HCT116 (cell line): ENCODE measurements around the gene KRT13. TPM values are rescaled to one million over a fixed set of nuclear protein-coding genes. Genes with fewer than 3 reads are reported as not detected.

Experiments
- ATAC-seq: fragments of 200-7000 bp; cut with Tn5 transposase; 2 replicates; pipeline ENCODE4 v1.9.1; 2020; ENCODE audit warnings: mild to moderate bottlenecking, moderate library complexity
- BruUV-seq: library from RNA; stranded (reverse); fragments of 400-500 nt; replicated peaks from 2 replicates; lab custom pipeline; 2021; lab: Mats Ljungman, UMichigan
- CTCF ChIA-PET: fragments of 300-600 bp; sonication (Branson Sonifier 250); formaldehyde crosslinking; loops from one replicate; lab custom pipeline; 2021; ENCODE audit warnings: antibody characterized with exemption; lab: Charles Lee
- POLR2A ChIA-PET: fragments of 300-600, 350-600 bp; sonication (Branson Sonifier 250); formaldehyde crosslinking; loops from one replicate; lab custom pipeline; 2021; ENCODE audit warnings: antibody characterized with exemption; lab: Charles Lee
- RAD21 ChIA-PET, 2 experiments: fragments of 300-600 bp; sonication (Branson Sonifier 250); formaldehyde crosslinking; loops; one replicate each; lab custom pipeline; 2023; ENCODE audit warnings: low total read pairs in 2 of 2; ENCODE audit not compliant: uncharacterized antibody in 2 of 2, unreplicated experiment in 2 of 2, low non-redundant PET in 1 of 2; lab: Charles Lee
- DNase-seq: peaks from one replicate; pipeline ENCODE4 v3.0.0-alpha.2; 2010; ENCODE audit warnings: low read depth, low spot score
- H2AFZ ChIP-seq: fragments of 200-600 bp; shearing (Covaris generic), sonication (generic); 2 replicates; pipeline ENCODE4 v1.6.1; 2017; ENCODE audit warnings: low read depth, mixed run types, mixed read lengths, antibody characterized with exemption, low read length; ENCODE audit not compliant: poor library complexity, severe bottlenecking
- H3K27ac ChIP-seq: 2 replicates; pipeline ENCODE4 v1.5.1; 2012; ENCODE audit warnings: low read depth, low read length
- H3K27me3 ChIP-seq: fragments of 200-600 bp; sonication (generic); 2 replicates; pipeline ENCODE4 v1.6.1; 2016; ENCODE audit warnings: mixed run types, low read length, mixed read lengths; ENCODE audit not compliant: insufficient read depth
- H3K36me3 ChIP-seq, 2 experiments: fragments of 200-500 bp in 1 of 2; fragments of 200-600 bp in 1 of 2; sonication (Bioruptor generic) in 1 of 2; sonication (generic) in 1 of 2; 2 replicates each; pipeline versions ENCODE4 v1.5.1 to v1.6.1; 2014 to 2016; ENCODE audit warnings: low read length in 2 of 2, inconsistent platforms in 1 of 2, mixed read lengths in 1 of 2, mixed run types in 1 of 2; ENCODE audit not compliant: insufficient read depth in 2 of 2, control insufficient read depth in 1 of 2
- H3K4me1 ChIP-seq, 2 experiments: fragments of 200-600 bp in 1 of 2; sonication (generic) in 1 of 2; 2 replicates each; pipeline versions ENCODE4 v1.5.1 to v1.6.1; 2012 to 2017; ENCODE audit warnings: low read length in 2 of 2, inconsistent platforms in 1 of 2, mild to moderate bottlenecking in 1 of 2, mixed read lengths in 1 of 2, mixed run types in 1 of 2, moderate library complexity in 1 of 2; ENCODE audit not compliant: insufficient read depth in 2 of 2, control insufficient read depth in 1 of 2
- H3K4me2 ChIP-seq: fragments of 200-600 bp; sonication (generic); 2 replicates; pipeline ENCODE4 v1.6.1; 2017; ENCODE audit warnings: mixed run types, low read length, mixed read lengths
- H3K4me3 ChIP-seq, 2 experiments: fragments of 200-600 bp in 1 of 2; sonication (generic) in 1 of 2; replicated peaks in 1 of 2; 2 replicates each; pipeline ENCODE4 v1.5.1; 2011 to 2016; ENCODE audit warnings: low read length in 2 of 2, control low read depth in 1 of 2, low read depth in 1 of 2, mild to moderate bottlenecking in 1 of 2, mixed read lengths in 1 of 2, mixed run types in 1 of 2
- H3K79me2 ChIP-seq: fragments of 200-600 bp; sonication (generic); 2 replicates; pipeline ENCODE4 v1.6.1; 2017; ENCODE audit warnings: mild to moderate bottlenecking, mixed run types, low read length, moderate library complexity, mixed read lengths; ENCODE audit not compliant: insufficient read depth
- H3K9ac ChIP-seq: fragments of 200-600 bp; sonication (generic); 2 replicates; pipeline ENCODE4 v1.6.1; 2016; ENCODE audit warnings: low read length, mixed read lengths
- H3K9me2 ChIP-seq: fragments of 200-600 bp; sonication (generic), shearing (Covaris generic); 2 replicates; pipeline ENCODE4 v1.6.1; 2017; ENCODE audit warnings: mixed run types, mild to moderate bottlenecking, moderate library complexity; ENCODE audit not compliant: insufficient read depth
- H3K9me3 ChIP-seq, 2 experiments: fragments of 200-500 bp in 1 of 2; fragments of 200-600 bp in 1 of 2; sonication (Bioruptor generic) in 1 of 2; sonication (generic) in 1 of 2; 2 replicates each; pipeline ENCODE4 v1.6.1; 2014 to 2017; ENCODE audit warnings: low read length in 2 of 2, mixed read lengths in 2 of 2, inconsistent platforms in 1 of 2, low read depth in 1 of 2, mild to moderate bottlenecking in 1 of 2, mixed run types in 1 of 2, moderate library complexity in 1 of 2; ENCODE audit not compliant: control insufficient read depth in 1 of 2, insufficient read depth in 1 of 2
- H4K20me1 ChIP-seq: fragments of 200-600 bp; sonication (generic), shearing (Covaris generic); 2 replicates; pipeline ENCODE4 v1.6.1; 2017; ENCODE audit warnings: mixed run types, mild to moderate bottlenecking, moderate library complexity; ENCODE audit not compliant: insufficient read depth
- EZH2 ChIP-seq: fragments of 200-600 bp; sonication (generic); IDR thresholded peaks from 2 replicates; pipeline ENCODE4 v1.6.1; 2017; ENCODE audit warnings: antibody characterized with exemption, mixed run types
- EZH2phosphoT487 ChIP-seq: fragments of 200-600 bp; IDR thresholded peaks from 2 replicates; pipeline ENCODE4 v1.6.1; 2018; ENCODE audit warnings: antibody characterized with exemption, borderline replicate concordance
- POLR2A ChIP-seq: IDR thresholded peaks from 2 replicates; pipeline ENCODE4 v1.7.0; 2011; ENCODE audit warnings: borderline replicate concordance; ENCODE audit not compliant: insufficient read depth, insufficient read length; ENCODE audit errors: extremely low read depth
- RAD21 ChIP-seq: IDR thresholded peaks from 2 replicates; pipeline ENCODE4 v1.6.1; 2012; ENCODE audit warnings: low read depth, mild to moderate bottlenecking
- SIN3A ChIP-seq: IDR thresholded peaks from 2 replicates; pipeline ENCODE4 v1.6.1; 2012; ENCODE audit warnings: low read depth
- SRF ChIP-seq: IDR thresholded peaks from 2 replicates; pipeline ENCODE4 v1.6.1; 2012; ENCODE audit warnings: low read depth
- TCF7L2 ChIP-seq: IDR thresholded peaks from 2 replicates; pipeline ENCODE4 v1.7.0; 2011; ENCODE audit warnings: borderline replicate concordance, inconsistent platforms; ENCODE audit not compliant: insufficient read depth, insufficient read length; ENCODE audit errors: extremely low read depth
- ZFX ChIP-seq: fragments of 450-650 bp; IDR thresholded peaks from 2 replicates; pipeline ENCODE4 v1.6.1; 2017
- ZNF274 ChIP-seq: fragments of 200-500 bp; sonication (Bioruptor generic); IDR thresholded peaks from 2 replicates; pipeline ENCODE4 v1.6.1; 2014; ENCODE audit warnings: mild to moderate bottlenecking, low read depth, low read length, inconsistent platforms
- intact Hi-C: fragments of 100-400 bp; cut with micrococcal nuclease; formaldehyde crosslinking; loops from 2 replicates; pipeline ENCODE4 v1.10.0; 2022
- total RNA-seq: library from RNA; stranded (reverse); gene quantifications from one replicate; pipeline ENCODE4 v1.2.1, GENCODE V29; 2021; ENCODE audit not compliant: unreplicated experiment
- TF ChIP-seq, protein P1 (sequence below): IDR thresholded peaks from 2 replicates; pipeline ENCODE4 v1.6.1; 2012; ENCODE audit warnings: low read depth
- TF ChIP-seq, protein P2 (sequence below), 3 experiments: fragments of 200-600 bp in 1 of 3; sonication (generic) in 1 of 3; IDR thresholded peaks in 2 of 3; conservative IDR thresholded peaks in 1 of 3; 2 replicates each; pipeline ENCODE4 v1.5.1; 2012 to 2017; ENCODE audit warnings: low read depth in 2 of 3, low read length in 2 of 3, antibody characterized with exemption in 1 of 3, borderline replicate concordance in 1 of 3, control low read depth in 1 of 3, mild to moderate bottlenecking in 1 of 3, mixed read lengths in 1 of 3, mixed run types in 1 of 3, moderate library complexity in 1 of 3; ENCODE audit not compliant: insufficient read depth in 1 of 3

KRT13 gene
- total RNA-seq, 1 experiment from 2014 or later, result 3.7 TPM

DNA sequence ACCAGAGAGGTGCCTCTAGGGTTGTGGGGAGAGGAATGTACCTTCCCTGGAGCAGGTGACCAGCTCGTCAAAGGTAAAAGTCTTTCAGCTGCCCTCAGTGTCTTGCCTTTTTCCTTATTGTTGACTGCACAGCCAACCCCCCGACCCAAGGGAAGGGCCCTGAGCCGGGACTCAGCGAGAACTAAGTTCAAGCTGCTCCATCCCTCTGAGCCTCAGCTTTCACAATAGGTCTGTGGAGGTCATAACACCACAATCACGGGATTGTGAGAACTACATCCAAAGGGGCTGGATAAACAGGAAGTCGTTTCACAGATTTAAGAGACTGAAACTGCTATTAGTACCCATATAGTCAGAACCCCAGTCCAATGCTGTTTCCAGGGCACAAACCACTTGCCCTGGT is 13.1 kb downstream of the KRT13 start:
- intact Hi-C loops, result loop anchor here (10.0 kb wide), 1 partner anchor 78 kb away; no protein-coding TSS in a partner anchor
- CTCF ChIA-PET, result interaction anchor here (1.1 kb wide), 1 partner anchor 170 kb away, joined by 3 read pairs; no protein-coding TSS in a partner anchor
- no peak overlapping the region for H2AFZ ChIP-seq

More for the DNA sequence above, 13.1 kb downstream of the KRT13 start:
- TF ChIP-seq TCF7L2 (no peak), SIN3A (no peak), EZH2phosphoT487 (no peak), SRF (no peak), ZFX (no peak), ZNF274 (no peak), EZH2 (no peak), POLR2A (no peak), RAD21 (no peak)
- TF ChIP-seq, protein P1, sequence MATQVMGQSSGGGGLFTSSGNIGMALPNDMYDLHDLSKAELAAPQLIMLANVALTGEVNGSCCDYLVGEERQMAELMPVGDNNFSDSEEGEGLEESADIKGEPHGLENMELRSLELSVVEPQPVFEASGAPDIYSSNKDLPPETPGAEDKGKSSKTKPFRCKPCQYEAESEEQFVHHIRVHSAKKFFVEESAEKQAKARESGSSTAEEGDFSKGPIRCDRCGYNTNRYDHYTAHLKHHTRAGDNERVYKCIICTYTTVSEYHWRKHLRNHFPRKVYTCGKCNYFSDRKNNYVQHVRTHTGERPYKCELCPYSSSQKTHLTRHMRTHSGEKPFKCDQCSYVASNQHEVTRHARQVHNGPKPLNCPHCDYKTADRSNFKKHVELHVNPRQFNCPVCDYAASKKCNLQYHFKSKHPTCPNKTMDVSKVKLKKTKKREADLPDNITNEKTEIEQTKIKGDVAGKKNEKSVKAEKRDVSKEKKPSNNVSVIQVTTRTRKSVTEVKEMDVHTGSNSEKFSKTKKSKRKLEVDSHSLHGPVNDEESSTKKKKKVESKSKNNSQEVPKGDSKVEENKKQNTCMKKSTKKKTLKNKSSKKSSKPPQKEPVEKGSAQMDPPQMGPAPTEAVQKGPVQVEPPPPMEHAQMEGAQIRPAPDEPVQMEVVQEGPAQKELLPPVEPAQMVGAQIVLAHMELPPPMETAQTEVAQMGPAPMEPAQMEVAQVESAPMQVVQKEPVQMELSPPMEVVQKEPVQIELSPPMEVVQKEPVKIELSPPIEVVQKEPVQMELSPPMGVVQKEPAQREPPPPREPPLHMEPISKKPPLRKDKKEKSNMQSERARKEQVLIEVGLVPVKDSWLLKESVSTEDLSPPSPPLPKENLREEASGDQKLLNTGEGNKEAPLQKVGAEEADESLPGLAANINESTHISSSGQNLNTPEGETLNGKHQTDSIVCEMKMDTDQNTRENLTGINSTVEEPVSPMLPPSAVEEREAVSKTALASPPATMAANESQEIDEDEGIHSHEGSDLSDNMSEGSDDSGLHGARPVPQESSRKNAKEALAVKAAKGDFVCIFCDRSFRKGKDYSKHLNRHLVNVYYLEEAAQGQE, result no peak
- TF ChIP-seq, protein P2, sequence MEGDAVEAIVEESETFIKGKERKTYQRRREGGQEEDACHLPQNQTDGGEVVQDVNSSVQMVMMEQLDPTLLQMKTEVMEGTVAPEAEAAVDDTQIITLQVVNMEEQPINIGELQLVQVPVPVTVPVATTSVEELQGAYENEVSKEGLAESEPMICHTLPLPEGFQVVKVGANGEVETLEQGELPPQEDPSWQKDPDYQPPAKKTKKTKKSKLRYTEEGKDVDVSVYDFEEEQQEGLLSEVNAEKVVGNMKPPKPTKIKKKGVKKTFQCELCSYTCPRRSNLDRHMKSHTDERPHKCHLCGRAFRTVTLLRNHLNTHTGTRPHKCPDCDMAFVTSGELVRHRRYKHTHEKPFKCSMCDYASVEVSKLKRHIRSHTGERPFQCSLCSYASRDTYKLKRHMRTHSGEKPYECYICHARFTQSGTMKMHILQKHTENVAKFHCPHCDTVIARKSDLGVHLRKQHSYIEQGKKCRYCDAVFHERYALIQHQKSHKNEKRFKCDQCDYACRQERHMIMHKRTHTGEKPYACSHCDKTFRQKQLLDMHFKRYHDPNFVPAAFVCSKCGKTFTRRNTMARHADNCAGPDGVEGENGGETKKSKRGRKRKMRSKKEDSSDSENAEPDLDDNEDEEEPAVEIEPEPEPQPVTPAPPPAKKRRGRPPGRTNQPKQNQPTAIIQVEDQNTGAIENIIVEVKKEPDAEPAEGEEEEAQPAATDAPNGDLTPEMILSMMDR (IDR thresholded peaks at IDR 0.05 in 2 of 3, conservative IDR thresholded peaks at IDR 0.05 in 1 of 3; ENCODE audit: borderline replicate concordance in 1 of 3, insufficient read depth in 1 of 3, low read depth in 2 of 3, low read length in 2 of 3), result no peak
- TF ChIP-seq, all 23 proteins: peak for 0
- Histone ChIP-seq H3K4me3 (no peak overlapping the region), H3K4me1 (peaks cover 18 to 49% of the 10 kb centered on the region in 2 experiments), H4K20me1 (no peaks in the 10 kb centered on the region), H3K4me2 (no peak overlapping the region), H3K27me3 (no peaks in the 10 kb centered on the region), H3K27ac (no peak overlapping the region), H3K9ac (no peak overlapping the region), H3K79me2 (no peaks in the 10 kb centered on the region), H3K9me2 (no peaks in the 10 kb centered on the region), H3K36me3 (no peaks in the 10 kb centered on the region), H3K9me3 (no peaks in the 10 kb centered on the region)
- DNase-seq (no peak), ATAC-seq (no peak)
- ChIA-PET POLR2A (no interaction called here), RAD21 (no interaction called here)
- no TSS peak for BruUV-seq
